Mesothelial cell of epicardium (in vitro differentiated cells): ENCODE measurements around the gene PHF20. TPM values are rescaled to one million over a fixed set of nuclear protein-coding genes. Genes with fewer than 3 reads are reported as not detected.
"Not testable (repeated sequence)": the region's sequence is repeated elsewhere in the genome, so short reads cannot be mapped to it uniquely, and the experiment has no call there.

Source experiments
- DNase-seq, 2 experiments: peaks; one replicate each; pipeline ENCODE4 v3.0.0; 2021; ENCODE audit warnings: low spot score in 2 of 2; ENCODE audit not compliant: unreplicated experiment in 2 of 2
- H3K27ac Mint-ChIP-seq: 2 replicates; pipeline ENCODE4 v1.8.0; 2021; ENCODE audit warnings: mixed read lengths
- H3K27me3 Mint-ChIP-seq: 2 replicates; pipeline ENCODE4 v1.8.0; 2021; ENCODE audit warnings: low read depth, mixed read lengths
- H3K36me3 Mint-ChIP-seq: 2 replicates; pipeline ENCODE4 v1.8.0; 2021; ENCODE audit warnings: mixed read lengths
- H3K4me1 Mint-ChIP-seq: 2 replicates; pipeline ENCODE4 v1.8.0; 2021; ENCODE audit warnings: mixed read lengths
- H3K4me3 Mint-ChIP-seq: 2 replicates; pipeline ENCODE4 v1.8.0; 2021; ENCODE audit warnings: mild to moderate bottlenecking, moderate library complexity, mixed read lengths
- H3K9me3 Mint-ChIP-seq: 2 replicates; pipeline ENCODE4 v1.8.0; 2021; ENCODE audit warnings: mixed read lengths
- CTCF ChIP-seq: fragments of 200-600 bp; sonication (generic); IDR thresholded peaks from one replicate; pipeline ENCODE4 v1.5.0; 2021; ENCODE audit warnings: antibody characterized with exemption; ENCODE audit not compliant: unreplicated experiment
- total RNA-seq: library from RNA; stranded (reverse); gene quantifications from 3 replicates; pipeline ENCODE4 v1.2.1, GENCODE V29; 2021

PHF20 gene
- total RNA-seq, 1 donor from 2014 or later: 48.6 TPM

DNA sequence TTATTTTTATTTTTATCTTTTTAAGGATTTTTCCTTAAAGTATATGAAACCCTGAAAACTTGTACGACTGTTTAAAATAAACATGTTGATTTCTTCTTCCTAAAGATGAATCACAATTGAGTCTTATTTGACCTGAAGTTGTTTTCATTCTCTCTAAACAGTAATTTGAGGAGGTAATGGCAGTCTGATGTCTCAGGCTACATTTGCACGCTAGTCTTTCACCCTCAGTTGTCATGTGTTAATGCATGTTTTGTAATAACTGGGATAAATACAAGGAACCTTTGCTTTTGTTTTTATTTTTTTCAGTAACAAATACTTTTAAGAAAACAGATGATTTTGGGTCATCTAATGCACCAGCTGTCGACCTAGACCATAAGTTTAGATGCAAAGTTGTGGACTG lies 127.2 kb downstream of the PHF20 start:
- no peaks in the 10 kb centered on the region for H3K4me1 Mint-ChIP-seq
- no peaks in the 10 kb centered on the region for H3K9me3 Mint-ChIP-seq
- TF ChIP-seq CTCF: no peak
- peaks cover 17% of the 10 kb centered on the region for H3K36me3 Mint-ChIP-seq
- no peak overlapping the region for H3K27ac Mint-ChIP-seq
- no peak overlapping the region for H3K4me3 Mint-ChIP-seq
- no peak for DNase-seq
- H3K27me3 Mint-ChIP-seq: no peaks in the 10 kb centered on the region

DNA sequence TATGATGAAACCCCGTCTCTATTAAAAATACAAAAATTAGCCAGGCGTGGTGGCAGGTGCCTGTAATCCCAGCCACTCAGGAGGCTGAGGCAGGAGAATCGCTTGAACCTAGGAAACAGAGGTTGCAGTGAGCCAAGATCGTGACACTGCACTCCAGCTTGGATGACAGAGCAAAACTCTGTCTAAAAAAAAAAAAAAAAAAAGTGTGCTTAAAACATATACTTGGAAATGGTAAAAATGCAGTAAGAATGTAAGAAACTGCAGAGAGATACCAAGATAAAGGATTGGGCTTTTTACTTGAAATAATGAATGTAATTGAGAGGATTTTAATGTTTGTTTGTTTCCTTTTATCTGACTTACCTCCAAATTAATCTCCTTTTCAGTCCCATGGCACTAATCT lies 129.4 kb downstream of the PHF20 start:
- not testable (repeated sequence) for H3K4me1 Mint-ChIP-seq, H3K9me3 Mint-ChIP-seq, DNase-seq, H3K4me3 Mint-ChIP-seq, H3K27ac Mint-ChIP-seq, H3K27me3 Mint-ChIP-seq
- H3K36me3 Mint-ChIP-seq: peaks cover 15% of the 10 kb centered on the region

- no peak for TF ChIP-seq CTCF
- Mint-ChIP-seq H3K4me3 (no peak overlapping the region), H3K27me3 (no peaks in the 10 kb centered on the region), H3K36me3 (peaks cover 16% of the 10 kb centered on the region), H3K27ac (no peak overlapping the region), H3K9me3 (no peaks in the 10 kb centered on the region), H3K4me1 (no peaks in the 10 kb centered on the region)
- DNase-seq: no peak
Observed at GRCh38 chr20:35901678-35902544, 130.1 kb downstream of the PHF20 start.

GRCh38 chr20:35902545-35902941 lies 130.7 kb downstream of the PHF20 start:
- Mint-ChIP-seq H3K4me1 (no peaks in the 10 kb centered on the region), H3K27me3 (no peaks in the 10 kb centered on the region), H3K9me3 (no peaks in the 10 kb centered on the region), H3K27ac (no peak overlapping the region), H3K36me3 (peaks cover 16% of the 10 kb centered on the region), H3K4me3 (no peak overlapping the region)
- TF ChIP-seq CTCF: no peak
- no peak for DNase-seq

DNA sequence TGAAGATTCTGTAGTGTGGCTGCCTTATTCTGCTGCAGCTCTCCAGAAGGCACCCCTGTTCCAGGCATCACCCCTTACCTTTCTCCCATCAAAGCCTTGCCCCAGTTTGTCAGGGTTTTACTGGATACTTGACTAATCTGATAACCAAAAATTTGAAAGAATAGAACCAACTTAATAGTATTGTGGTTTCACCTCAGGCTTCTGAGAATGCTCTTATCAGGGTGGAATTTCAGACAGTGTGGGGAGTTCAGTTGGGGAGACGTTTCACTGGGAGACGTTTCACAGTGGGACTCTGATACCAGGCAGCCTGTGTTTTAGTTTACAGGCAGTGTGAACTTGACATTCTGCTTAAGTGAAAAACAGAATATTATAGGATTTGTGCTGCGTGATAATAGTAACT lies 132.0 kb downstream of the PHF20 start:
- no peak overlapping the region for H3K27ac Mint-ChIP-seq
- H3K4me1 Mint-ChIP-seq: no peaks in the 10 kb centered on the region
- no peaks in the 10 kb centered on the region for H3K9me3 Mint-ChIP-seq
- DNase-seq: no peak
- no peak overlapping the region for H3K4me3 Mint-ChIP-seq
- H3K27me3 Mint-ChIP-seq: no peaks in the 10 kb centered on the region
- peaks cover 18% of the 10 kb centered on the region for H3K36me3 Mint-ChIP-seq
- no peak for TF ChIP-seq CTCF

GRCh38 chr20:35904982-35905663 lies 133.3 kb downstream of the PHF20 start:
- Mint-ChIP-seq H3K36me3 (peaks cover 18% of the 10 kb centered on the region), H3K27ac (no peak overlapping the region), H3K4me3 (no peak overlapping the region), H3K9me3 (no peaks in the 10 kb centered on the region), H3K27me3 (no peaks in the 10 kb centered on the region), H3K4me1 (no peaks in the 10 kb centered on the region)
- no peak for TF ChIP-seq CTCF
- DNase-seq: no peak
